ENCODE data around the gene IMMP2L.
"Not testable (repeated sequence)": the region's sequence is repeated elsewhere in the genome, so short reads cannot be mapped to it uniquely, and the experiment has no call there.

Gene IMMP2L

GRCh38 chr7:111450705-111451104, 111.6 kb downstream of the IMMP2L start:
- DNase-seq: not testable (repeated sequence)

GRCh38 chr7:111447502-111447901, 114.8 kb downstream of the IMMP2L start:
- not testable (repeated sequence) for DNase-seq

- no peak for DNase-seq
Measured at GRCh38 chr7:111439977-111440376, 122.3 kb downstream of the IMMP2L start.

GRCh38 chr7:111438369-111439289, 123.7 kb downstream of the IMMP2L start:
- no peak for DNase-seq

DNA sequence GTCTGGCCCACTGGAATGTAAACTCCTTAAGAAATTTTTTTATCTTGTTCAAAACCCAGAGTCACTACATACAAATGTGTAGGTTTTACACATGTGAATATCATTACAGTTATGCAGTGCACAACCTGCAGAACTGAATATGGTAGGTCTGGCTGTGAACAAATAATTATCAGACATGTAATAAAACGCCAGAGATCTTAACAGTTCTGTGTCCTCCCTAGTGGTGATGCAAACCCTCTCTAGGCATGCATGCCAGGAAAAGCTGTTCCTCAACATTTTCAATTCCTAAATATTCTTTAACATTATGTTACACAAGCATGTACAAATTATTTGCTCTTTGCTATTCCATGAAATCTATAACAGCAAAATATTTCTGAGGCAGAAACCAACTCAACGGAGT, 124.6 kb downstream of the IMMP2L start:
- DNase-seq: no peak

DNA sequence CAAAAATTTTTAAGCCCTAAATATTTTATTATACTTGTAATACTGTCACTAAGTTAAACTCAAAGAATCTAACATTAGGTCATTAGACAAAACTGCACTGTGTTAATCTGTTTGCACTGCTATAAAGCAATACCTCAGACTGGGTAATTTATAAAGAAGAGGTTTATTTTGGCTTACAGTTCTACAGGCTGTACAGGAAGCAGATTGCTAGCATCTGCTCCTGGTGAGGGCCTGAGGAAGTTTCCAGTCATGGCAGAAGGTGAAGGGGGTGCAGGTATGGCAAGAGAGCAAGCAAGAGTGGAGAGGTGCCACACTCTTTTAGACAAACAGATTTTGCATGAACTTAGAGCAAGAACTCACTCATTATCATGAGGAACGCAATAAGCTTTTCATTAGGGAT, 125.7 kb downstream of the IMMP2L start:
- DNase-seq: no peak

DNA sequence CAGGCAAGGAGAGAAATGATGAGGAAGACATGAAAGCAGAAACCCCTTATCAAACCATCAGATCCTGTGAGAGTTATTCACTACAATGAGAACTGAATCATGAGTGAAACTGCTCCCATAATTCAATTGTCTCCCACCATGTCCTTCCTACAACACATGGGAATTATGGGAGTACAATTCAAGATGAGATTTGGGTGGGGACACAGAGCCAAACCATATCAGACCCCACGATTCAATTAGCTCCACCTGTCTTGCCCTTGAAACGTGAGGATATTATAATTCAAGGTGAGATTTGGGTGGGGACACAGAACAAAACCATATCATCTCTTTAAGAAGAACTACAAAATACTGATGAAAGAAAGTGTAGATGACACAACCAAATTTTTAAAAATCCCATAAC, 128.9 kb downstream of the IMMP2L start:
- DNase-seq: no peak

- no peak for DNase-seq
Measured at GRCh38 chr7:111429781-111430180, 132.5 kb downstream of the IMMP2L start.

GRCh38 chr7:111424768-111425167, 137.5 kb downstream of the IMMP2L start:
- no peak for DNase-seq

GRCh38 chr7:111414374-111414773, 147.9 kb downstream of the IMMP2L start:
- no peak for DNase-seq

DNA sequence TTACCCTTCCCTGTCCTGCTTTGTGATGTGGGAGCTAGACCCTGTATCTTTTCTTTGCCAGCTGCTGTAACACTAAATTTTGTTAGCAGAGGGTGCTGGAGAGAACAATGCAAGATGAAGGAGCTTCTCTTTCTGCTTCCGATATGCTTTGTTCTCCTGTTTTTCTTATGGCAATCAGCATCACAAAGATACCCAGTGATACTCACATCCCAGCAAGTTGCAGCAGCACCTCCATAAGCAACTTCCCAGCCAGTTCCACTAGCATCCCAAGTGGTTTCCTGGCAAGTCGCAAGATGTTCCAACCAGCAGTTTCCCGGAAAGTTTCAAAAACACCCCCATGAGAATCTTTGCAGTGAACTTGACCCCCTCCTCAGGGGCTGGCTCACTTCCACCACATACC, 148.6 kb downstream of the IMMP2L start:
- no peak for DNase-seq

GRCh38 chr7:111410899-111411298, 151.4 kb downstream of the IMMP2L start:
- no peak for DNase-seq

- no peak for DNase-seq
Measured at GRCh38 chr7:111409714-111410422, 152.4 kb downstream of the IMMP2L start.

- DNase-seq: no peak
Measured at GRCh38 chr7:111408724-111409123, 153.6 kb downstream of the IMMP2L start.

DNA sequence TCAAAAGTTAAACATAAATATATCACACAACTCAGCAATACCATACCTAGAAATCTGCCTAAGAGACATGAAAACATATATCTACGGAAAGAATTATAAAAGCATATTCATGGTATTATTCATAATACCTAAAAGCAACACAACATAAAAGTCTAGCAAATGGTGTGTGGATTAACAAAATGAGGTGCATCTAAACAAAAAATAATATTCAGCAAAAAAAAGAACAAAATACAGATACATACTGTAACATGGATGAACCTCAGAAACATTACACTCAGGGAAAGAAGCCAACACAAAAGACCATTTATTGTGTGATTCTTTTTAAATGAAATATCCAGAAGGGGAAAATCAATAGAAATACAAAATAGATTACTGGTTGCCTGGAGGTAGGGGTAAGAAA, 155.0 kb downstream of the IMMP2L start:
- DNase-seq: no peak

DNA sequence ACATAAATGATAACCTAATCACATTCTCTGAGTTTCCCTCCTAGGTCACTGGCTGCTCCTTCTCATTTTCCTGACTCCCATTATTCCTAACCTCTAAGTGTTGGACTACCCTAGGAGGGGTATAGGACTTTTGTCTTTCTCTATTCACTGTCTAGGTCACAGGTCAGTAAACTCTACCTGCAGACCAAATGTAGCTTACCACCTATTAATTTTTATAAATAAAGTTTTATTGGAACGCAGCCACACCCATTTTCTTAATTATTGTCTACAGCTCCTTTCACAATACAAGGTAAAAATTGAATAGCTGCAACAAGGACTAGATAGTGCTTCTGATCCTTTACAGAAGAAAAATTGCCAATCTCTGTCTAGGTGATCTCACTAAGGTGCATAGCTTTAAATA, 156.7 kb downstream of the IMMP2L start:
- DNase-seq: no peak

GRCh38 chr7:111401516-111401915, 160.8 kb downstream of the IMMP2L start:
- DNase-seq: no peak

DNA sequence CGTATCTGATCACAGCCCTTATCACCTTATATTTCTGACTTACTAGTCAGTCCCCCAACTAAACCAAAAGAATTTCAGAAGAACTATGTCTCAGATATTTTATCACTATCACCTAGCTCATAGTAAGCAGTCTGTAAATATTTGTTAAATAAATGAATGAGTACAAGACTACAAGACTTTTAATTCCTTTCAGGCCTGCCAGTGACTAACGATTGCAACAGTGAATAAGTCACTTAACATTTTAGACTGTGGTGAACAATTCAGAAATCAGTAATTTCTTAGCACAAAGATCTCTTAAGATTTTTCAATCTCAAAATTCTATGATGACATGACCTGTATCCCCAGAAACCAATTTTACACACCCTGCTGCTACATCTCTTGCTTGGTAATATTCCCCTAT, 162.2 kb downstream of the IMMP2L start:
- DNase-seq: no peak

GRCh38 chr7:111394891-111395290, 167.4 kb downstream of the IMMP2L start:
- DNase-seq: no peak

DNA sequence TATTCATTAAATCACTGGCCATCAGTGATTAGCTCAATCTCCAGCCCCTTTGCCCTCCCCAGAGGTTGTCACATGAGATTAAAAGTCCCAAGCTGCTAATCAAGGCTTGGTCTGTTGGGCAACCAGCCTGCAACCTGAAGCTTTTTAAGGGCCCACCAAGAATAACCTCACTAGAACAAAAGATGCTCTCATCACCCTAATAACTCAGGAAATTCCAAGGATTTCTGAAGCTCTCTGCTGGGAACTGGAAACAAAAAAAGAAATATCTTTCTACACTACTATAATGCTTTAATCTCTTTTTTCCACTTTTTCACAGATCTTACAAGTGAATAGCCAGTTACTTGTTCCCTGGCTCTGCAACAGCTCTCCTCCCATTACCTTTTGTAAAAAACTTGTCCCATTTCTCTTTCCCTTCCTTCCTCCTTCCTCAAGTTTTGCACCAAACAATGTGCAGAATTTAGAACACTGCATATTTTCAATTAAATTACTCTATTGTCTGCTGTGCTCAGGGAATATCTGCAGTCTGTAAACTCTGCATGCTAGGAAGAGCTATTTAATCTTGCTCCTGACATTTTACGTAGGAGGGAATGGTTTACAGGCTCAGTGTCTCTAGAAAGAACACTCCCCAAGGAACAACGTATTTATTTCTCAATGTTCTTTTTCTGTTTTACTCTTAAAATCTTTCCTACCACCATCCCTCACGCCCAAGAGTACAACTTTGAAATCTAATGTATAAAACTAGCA, 169.1 kb downstream of the IMMP2L start:
- no peak for DNase-seq

DNA sequence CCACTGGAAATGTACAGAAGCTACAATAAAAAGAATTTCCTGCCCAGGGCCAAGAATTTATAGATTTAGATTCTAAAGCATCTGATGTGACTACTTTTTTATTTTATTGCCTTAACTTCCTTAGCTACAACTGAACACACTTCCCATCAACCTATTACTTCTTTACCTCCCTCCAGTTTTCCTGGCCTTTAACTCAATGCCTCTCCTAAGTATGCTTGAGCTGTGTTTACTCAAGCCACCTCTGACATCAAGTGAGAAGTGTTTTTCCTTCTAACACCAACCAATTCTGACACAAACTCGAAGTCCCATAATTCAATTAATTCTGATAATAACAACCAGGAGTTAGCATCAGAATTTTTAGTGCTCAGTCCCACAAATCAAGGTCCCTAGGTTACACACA, 170.0 kb downstream of the IMMP2L start:
- DNase-seq: no peak

DNA sequence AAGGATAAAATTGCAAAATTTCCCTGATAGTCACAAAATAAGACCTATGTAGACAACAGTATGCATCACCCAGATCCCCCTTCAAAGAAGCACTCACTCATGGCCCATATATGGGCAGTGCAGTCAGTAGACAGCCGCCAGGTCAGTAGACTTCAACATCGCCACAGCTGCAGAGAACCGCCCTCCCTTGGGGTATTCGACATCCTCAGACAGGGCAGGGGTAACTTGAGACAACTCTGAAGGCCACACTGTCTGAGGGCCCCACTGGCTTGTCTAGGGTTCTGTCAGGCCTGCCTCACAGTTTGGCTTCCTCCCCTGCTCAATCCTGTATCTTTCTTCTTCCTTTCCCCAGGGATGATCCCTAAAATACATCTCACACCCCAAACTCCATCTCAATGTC, 172.3 kb downstream of the IMMP2L start:
- no peak for DNase-seq

GRCh38 chr7:111388912-111389311, 173.4 kb downstream of the IMMP2L start:
- DNase-seq: no peak

GRCh38 chr7:111388016-111388415, 174.3 kb downstream of the IMMP2L start:
- no peak for DNase-seq
